Gastroesophageal sphincter (tissue), 4 donors: Measurements from ENCODE around the gene EFCAB13. TPM values are rescaled to one million over a fixed set of nuclear protein-coding genes. Genes with fewer than 3 reads are reported as not detected.

Source experiments
- ATAC-seq: fragments of 150-250 bp; one replicate; pipeline ENCODE4 v1.9.1; 2016; ENCODE audit warnings: mild to moderate bottlenecking, moderate library complexity
- H3K27ac ChIP-seq, 4 donors: fragments of 200-600 bp; sonication (generic) in 3 of 4; 1 replicate in 3 of 4; 2 replicates in 1 of 4; pipeline ENCODE4 v1.5.1; 2016 to 2019
- H3K27me3 ChIP-seq: fragments of 200-600 bp; sonication (generic); one replicate; pipeline ENCODE4 v1.5.1; 2019
- H3K36me3 ChIP-seq, 2 donors: fragments of 200-600 bp; sonication (generic); one replicate each; pipeline ENCODE4 v1.5.1; 2019; ENCODE audit warnings: control low read depth in 1 of 2
- H3K4me1 ChIP-seq, 3 donors: fragments of 200-600 bp; sonication (generic); 1 replicate in 2 of 3; 2 replicates in 1 of 3; pipeline ENCODE4 v1.5.1; 2016 to 2019; ENCODE audit warnings: control low read depth in 2 of 3
- H3K4me3 ChIP-seq, 2 donors: fragments of 200-600 bp; sonication (generic); one replicate each; pipeline ENCODE4 v1.5.1; 2019; ENCODE audit warnings: mild to moderate bottlenecking in 1 of 2, moderate library complexity in 1 of 2
- H3K9me3 ChIP-seq, 3 donors: fragments of 200-600 bp; sonication (generic); one replicate each; pipeline ENCODE4 v1.5.1; 2017 to 2019; ENCODE audit warnings: control low read depth in 2 of 3
- EP300 ChIP-seq: sonication (generic); formaldehyde crosslinking; IDR thresholded peaks from one replicate; pipeline ENCODE4 v1.6.1; 2017; ENCODE audit warnings: antibody characterized with exemption, mild to moderate bottlenecking
- POLR2A ChIP-seq, 2 donors: fragments of 450-650 bp; IDR thresholded peaks; one replicate each; pipeline ENCODE4 v1.6.1; 2017; ENCODE audit warnings: antibody characterized with exemption in 2 of 2, mild to moderate bottlenecking in 2 of 2, moderate library complexity in 1 of 2
- POLR2AphosphoS5 ChIP-seq: sonication (generic); formaldehyde crosslinking; IDR thresholded peaks from one replicate; pipeline ENCODE4 v1.6.1; 2017; ENCODE audit warnings: antibody characterized with exemption
- WGBS, 2 donors: methylation state at CpG; one replicate each; pipeline ENCODE4 v1.1.5; 2018; ENCODE audit warnings: low coverage in 1 of 2; 5-methylcytosine and 5-hydroxymethylcytosine counted together
- total RNA-seq, 4 donors: library from RNA; depleted of rRNA; stranded (reverse); fragments of >200 nt; gene quantifications; one replicate each; pipeline ENCODE4 v1.1.0, GENCODE V29; 2016
- TF ChIP-seq, protein P1 (sequence below), 4 experiments: fragments of 200-600 bp in 2 of 4; fragments of 450-650 bp in 2 of 4; sonication (generic) in 1 of 4; IDR thresholded peaks; one replicate each; pipeline ENCODE4 v1.5.1; 2017 to 2019; ENCODE audit warnings: antibody characterized with exemption in 4 of 4, mild to moderate bottlenecking in 2 of 4, moderate library complexity in 2 of 4

Gene EFCAB13
- total RNA-seq, 4 donors from 2014 or later: 7.0 to 14.5 (median 8.6) TPM

GRCh38 chr17:47280072-47280811 lies 43.5 kb upstream of the EFCAB13 start:
- 68 to 79% methylated on average over 10 to 12 of the region's 14 CpGs for WGBS, 2 donors
- H3K9me3 ChIP-seq: no peaks in the 10 kb centered on the region
- H3K4me3 ChIP-seq: no peak overlapping the region
- peaks cover 0 to 18% of the 10 kb centered on the region in 2 donors for H3K36me3 ChIP-seq
- H3K27ac ChIP-seq: peak overlapping the region; percentile 85 to 97 (median 92)
- TF ChIP-seq, protein P1, sequence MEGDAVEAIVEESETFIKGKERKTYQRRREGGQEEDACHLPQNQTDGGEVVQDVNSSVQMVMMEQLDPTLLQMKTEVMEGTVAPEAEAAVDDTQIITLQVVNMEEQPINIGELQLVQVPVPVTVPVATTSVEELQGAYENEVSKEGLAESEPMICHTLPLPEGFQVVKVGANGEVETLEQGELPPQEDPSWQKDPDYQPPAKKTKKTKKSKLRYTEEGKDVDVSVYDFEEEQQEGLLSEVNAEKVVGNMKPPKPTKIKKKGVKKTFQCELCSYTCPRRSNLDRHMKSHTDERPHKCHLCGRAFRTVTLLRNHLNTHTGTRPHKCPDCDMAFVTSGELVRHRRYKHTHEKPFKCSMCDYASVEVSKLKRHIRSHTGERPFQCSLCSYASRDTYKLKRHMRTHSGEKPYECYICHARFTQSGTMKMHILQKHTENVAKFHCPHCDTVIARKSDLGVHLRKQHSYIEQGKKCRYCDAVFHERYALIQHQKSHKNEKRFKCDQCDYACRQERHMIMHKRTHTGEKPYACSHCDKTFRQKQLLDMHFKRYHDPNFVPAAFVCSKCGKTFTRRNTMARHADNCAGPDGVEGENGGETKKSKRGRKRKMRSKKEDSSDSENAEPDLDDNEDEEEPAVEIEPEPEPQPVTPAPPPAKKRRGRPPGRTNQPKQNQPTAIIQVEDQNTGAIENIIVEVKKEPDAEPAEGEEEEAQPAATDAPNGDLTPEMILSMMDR (IDR thresholded peaks at IDR 0.05): no peak
- TF ChIP-seq POLR2AphosphoS5 (no peak), EP300 (no peak), POLR2A (IDR thresholded peaks at IDR 0.05) (no peak)
- H3K27me3 ChIP-seq: no peaks in the 10 kb centered on the region
- no peak for ATAC-seq
- H3K4me1 ChIP-seq: peaks cover 39 to 64% (median 55%) of the 10 kb centered on the region in 3 donors

GRCh38 chr17:47281216-47281615 lies 42.5 kb upstream of the EFCAB13 start:
- ATAC-seq: no peak
- H3K27ac ChIP-seq: peak overlapping the region in 3 of 4 donors; percentile 85 to 95 (median 90)
- H3K4me3 ChIP-seq: no peak overlapping the region
- H3K36me3 ChIP-seq: peaks cover 0 to 28% of the 10 kb centered on the region in 2 donors
- no peaks in the 10 kb centered on the region for H3K27me3 ChIP-seq
- TF ChIP-seq POLR2A (IDR thresholded peaks at IDR 0.05) (no peak), POLR2AphosphoS5 (no peak), EP300 (no peak)
- TF ChIP-seq, protein P1 (IDR thresholded peaks at IDR 0.05): no peak
- 90 to 94% methylated on average over 4 to 5 of the region's 6 CpGs for WGBS, 2 donors
- H3K9me3 ChIP-seq: no peaks in the 10 kb centered on the region
- peaks cover 33 to 54% (median 45%) of the 10 kb centered on the region in 3 donors for H3K4me1 ChIP-seq

DNA sequence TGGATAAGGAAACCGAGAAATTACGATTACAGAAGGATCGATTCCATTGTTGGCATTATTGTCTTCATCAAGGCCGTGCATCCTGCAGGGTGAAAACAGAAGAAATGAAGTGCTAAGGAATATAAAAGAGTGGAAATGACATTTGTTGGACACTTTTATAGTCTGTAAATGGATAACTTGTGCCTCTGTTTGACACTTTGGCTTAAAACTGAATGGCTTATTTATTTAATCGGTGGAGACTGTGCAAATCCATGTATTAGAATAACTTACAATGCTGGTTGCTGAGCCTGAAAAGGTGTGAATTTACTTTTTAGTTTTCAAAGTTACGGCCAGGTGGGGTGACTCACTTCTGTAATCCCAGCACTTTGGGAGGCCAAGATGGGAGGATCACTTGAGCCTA lies 38.8 kb upstream of the EFCAB13 start:
- 94 to 95% methylated on average over 6 of the region's 6 CpGs for WGBS, 2 donors
- ATAC-seq: no peak

DNA sequence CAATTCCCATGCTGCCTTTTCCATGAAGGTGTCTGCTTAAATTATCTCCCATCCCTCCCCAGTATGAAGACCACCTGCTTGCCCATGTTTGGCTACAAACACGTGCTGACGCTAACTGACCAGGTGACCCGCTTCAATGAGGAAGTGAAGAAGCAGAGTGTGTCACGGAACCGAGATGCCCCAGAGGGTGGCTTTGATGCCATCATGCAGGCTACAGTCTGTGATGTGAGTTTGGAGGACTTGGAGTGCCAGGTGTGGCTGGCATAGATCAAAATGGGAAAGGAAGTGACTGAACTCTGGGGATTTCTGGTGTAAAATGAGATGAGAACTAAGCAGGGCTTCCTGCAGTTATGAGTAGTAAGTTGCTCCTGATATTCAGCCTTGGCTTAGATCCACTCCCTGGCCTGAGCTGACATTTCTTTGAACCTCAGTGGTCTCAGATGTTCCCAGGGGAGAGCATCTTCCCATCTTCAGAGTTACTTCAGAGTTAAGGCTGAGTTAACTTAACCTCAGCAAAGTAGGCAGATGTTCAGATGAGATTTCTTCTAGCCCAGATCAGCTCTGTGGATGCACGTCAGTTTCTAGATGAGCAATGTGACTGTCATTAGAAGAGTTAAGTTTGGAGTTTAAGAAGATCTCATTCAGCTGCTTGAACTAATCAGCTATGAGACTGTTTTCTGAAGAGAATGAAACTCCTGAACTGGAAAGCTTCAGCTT lies 37.4 kb upstream of the EFCAB13 start:
- H3K27ac ChIP-seq: no peak overlapping the region
- H3K9me3 ChIP-seq: no peaks in the 10 kb centered on the region
- peaks cover 0 to 75% of the 10 kb centered on the region in 2 donors for H3K36me3 ChIP-seq
- 91% methylated on average over 5 of the region's 6 CpGs; no CpG with 5 or more reads in 1 of the 2 donors for WGBS, 2 donors
- TF ChIP-seq, protein P1 (IDR thresholded peaks at IDR 0.05): no peak
- no peak for ATAC-seq
- peaks cover 0 to 3% (median 0%) of the 10 kb centered on the region in 3 donors for H3K4me1 ChIP-seq
- H3K4me3 ChIP-seq: no peak overlapping the region
- H3K27me3 ChIP-seq: no peaks in the 10 kb centered on the region

More for the DNA sequence above, 38.8 kb upstream of the EFCAB13 start:
- Histone ChIP-seq H3K36me3 (peaks cover 0 to 62% of the 10 kb centered on the region in 2 donors), H3K9me3 (no peaks in the 10 kb centered on the region), H3K4me3 (no peak overlapping the region), H3K27ac (no peak overlapping the region), H3K27me3 (no peaks in the 10 kb centered on the region), H3K4me1 (peaks cover 3 to 16% (median 7%) of the 10 kb centered on the region in 3 donors)
- no peak for TF ChIP-seq EP300
- no peak for TF ChIP-seq POLR2AphosphoS5

DNA sequence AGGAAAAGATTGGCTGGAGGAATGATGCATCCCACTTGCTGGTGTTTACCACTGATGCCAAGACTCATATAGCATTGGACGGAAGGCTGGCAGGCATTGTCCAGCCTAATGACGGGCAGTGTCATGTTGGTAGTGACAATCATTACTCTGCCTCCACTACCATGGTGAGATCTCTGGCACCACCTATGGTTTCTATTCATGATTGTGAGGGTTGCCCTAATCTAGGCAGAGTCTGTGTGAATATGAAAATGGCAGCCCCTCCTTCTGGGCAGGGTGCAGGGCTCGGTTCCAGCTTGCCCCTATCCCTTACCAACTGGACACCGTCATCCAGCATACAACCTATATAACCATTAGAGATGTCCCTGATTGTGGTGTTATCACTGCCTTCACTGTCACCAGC lies 36.7 kb upstream of the EFCAB13 start:
- ATAC-seq: no peak
- no peak overlapping the region for H3K27ac ChIP-seq
- no peaks in the 10 kb centered on the region for H3K27me3 ChIP-seq
- H3K9me3 ChIP-seq: no peaks in the 10 kb centered on the region
- WGBS, 2 donors: 100% methylated on average over 2 of the region's 4 CpGs; no CpG with 5 or more reads in 1 of the 2 donors
- H3K4me3 ChIP-seq: no peak overlapping the region
- H3K4me1 ChIP-seq: no peaks in the 10 kb centered on the region
- H3K36me3 ChIP-seq: peaks cover 0 to 82% of the 10 kb centered on the region in 2 donors
- TF ChIP-seq POLR2A (IDR thresholded peaks at IDR 0.05) (no peak), EP300 (no peak), POLR2AphosphoS5 (no peak)
- TF ChIP-seq, protein P1 (IDR thresholded peaks at IDR 0.05): no peak
